G401.6 (cell line): Measurements from ENCODE around the gene RPGRIP1.
"Not testable (repeated sequence)": the region's sequence is repeated elsewhere in the genome, so short reads cannot be mapped to it uniquely, and the experiment has no call there.

Experiments used
- FAIRE-seq: peaks from 2 replicates; lab custom pipeline; 2012; peaks lifted over from hg19 to GRCh38; lab: Jason Lieb, UNC

Gene RPGRIP1

GRCh38 chr14:21279783-21280182 lies at the start of gene RPGRIP1:
Gene RPGRIP1, plus strand, starts transcription at chr14:21280083. Its CDS starts 7,894 bp downstream, at chr14:21287977.
- no peak for FAIRE-seq

DNA sequence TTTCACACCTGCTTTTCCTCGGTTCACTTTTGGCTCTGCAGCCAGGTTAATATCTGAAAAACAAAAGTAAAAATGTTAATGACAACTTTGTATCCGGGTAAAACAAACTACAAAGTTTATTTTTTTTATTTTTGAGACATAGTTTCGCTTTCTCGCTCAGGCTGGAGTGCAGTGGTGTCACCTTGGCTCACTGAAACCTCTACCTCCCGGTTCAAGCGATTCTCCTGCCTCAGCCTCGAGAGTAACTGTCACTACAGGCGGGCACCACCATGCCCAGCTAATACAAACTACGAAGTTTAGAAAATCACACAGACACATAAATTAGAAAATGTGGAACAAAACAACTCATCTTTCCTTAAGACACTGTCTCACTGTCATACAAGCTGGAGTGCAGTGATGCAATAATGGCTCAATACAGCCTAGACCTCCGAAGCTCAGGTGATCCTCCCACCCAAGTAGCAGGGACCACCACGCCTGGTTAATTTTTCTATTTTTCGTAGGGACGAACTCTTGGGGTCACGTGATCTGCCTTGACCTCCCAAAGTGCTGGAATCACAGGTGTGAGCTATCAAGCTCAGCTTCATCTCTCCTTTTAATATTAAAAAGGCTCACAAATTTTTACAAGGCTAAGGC lies 48.7 kb upstream of the RPGRIP1 start:
- no peak for FAIRE-seq

DNA sequence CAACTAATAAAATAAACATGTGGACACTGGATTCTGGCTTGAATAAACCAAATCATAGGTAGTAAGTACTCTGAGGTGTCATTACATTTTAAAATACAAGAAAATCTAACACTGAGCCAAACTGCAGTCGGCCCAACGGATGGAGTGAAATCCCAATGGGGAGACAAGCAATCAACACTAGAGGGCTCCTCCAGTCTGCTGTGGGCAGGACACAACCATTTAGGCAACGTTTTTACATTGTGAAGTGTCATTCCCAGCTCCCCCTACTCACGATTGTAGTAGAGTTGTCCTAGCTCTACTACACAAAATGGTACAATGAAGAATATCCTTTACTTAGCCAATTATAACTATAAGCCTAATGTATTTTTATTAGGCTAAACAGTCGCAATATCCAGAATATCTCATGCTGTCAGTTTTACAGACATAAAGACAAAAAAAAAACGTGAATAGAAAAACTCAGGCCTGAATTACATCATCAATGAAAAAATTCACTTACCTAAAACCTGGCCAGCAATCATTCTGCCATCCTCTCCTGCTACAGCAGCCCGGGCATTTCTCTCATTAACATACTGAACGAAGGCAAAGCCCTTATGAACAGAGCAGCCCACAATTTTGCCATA lies 46.3 kb upstream of the RPGRIP1 start:
- no peak for FAIRE-seq

DNA sequence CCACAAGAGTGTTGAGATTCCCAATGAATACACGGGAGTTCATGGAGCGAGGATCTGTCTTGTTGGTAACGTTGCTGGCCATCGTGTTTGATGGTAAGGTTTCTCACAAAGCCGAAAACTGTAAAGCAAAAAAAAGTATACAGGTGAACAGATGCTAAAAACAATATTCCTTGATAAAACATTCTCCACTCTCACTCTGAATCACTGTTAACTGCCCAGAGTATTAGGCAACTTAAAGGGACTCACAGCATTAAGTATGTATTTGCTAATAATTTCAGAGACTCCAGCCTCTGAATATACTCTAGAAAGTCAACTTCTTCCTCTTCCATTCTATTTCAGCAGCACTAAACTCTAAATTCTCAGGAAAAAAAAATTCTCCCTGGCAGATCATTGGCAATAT lies 45.8 kb upstream of the RPGRIP1 start:
- FAIRE-seq = no peak

DNA sequence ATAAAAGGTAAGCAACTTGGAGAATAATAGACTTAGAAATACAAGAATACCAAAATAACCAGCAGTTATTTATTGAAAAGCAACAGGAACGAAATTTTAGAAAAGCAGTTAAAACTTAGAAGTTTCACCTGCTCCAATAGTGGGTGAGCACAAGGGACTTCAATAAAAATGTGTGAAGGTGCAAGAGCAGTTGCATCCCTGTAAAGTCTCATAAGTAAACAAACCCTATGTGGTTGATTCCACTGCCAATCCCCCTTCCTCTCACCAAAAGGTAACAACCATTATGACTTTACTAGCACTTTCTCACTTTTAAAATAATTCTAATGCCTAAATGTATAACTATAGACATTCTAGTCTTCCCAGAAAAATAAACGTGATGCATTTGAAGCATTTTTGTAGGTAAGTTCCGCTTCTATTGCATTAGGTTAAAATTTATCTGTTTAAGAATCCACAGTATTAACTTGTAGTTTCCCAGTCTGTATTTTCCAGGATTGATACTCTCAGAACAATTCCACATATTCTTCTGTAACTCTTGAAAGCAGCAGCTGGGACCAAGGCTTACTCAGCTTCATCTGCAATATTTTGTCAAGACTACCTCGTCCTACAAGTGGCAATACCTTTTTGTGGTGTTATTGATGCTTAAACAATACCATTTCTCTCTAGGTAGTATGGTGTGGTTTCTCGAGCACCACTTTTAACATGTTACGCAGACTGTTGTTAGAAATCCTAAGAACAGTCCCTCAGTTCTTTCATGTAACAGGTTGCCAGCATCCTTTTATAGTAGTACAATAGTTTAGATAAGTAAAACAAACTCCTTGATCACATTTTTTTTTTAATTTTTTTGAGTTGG lies 42.7 kb upstream of the RPGRIP1 start:
- FAIRE-seq = no peak

- FAIRE-seq = no peak
Measured at GRCh38 chr14:21238823-21239518, 40.9 kb upstream of the RPGRIP1 start.

- no peak for FAIRE-seq
Measured at GRCh38 chr14:21240417-21240816, 39.5 kb upstream of the RPGRIP1 start.

GRCh38 chr14:21241218-21241819 lies 38.6 kb upstream of the RPGRIP1 start:
- FAIRE-seq = peak; percentile 79

DNA sequence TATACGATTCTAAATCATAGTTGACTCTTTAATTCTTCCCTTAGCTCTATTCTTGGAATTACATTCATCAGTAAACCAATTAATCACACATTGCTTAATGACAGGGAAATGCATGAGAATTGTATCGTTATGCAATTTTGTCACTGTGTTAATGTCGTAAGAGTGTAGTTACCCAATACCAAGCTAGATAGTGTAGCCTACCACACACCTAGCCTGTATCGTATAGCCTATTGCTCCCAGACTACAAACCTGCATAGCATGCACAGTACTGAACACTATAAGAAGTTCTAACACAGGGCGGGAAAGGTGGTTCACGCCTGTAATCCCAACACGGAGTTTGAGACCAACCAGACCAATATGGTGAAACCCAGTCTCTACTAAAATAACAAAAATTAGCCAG lies 35.3 kb upstream of the RPGRIP1 start:
- no peak for FAIRE-seq

- FAIRE-seq = no peak
Measured at GRCh38 chr14:21245813-21246212, 34.1 kb upstream of the RPGRIP1 start.

DNA sequence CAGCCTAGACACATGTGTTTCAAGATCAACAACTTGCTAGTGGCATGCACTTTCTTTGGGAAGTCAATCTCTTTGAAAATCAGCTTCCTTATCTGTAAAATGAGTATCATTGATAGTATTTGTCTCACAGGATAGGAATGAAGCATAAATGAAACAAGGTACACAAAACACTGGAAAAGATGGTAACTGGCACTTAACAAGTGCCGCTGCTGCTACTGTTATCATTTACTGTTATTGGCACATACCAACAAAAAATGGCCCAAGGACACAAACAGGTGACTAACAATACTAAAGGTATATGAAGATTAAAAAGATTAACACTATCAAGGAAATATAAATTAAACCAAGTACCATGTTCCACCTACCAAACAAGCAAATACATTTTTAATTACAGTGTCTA lies 31.5 kb upstream of the RPGRIP1 start:
- FAIRE-seq = no peak

- no peak for FAIRE-seq
Measured at GRCh38 chr14:21248739-21249411, 31.0 kb upstream of the RPGRIP1 start.

- no peak for FAIRE-seq
Measured at GRCh38 chr14:21251215-21251614, 28.7 kb upstream of the RPGRIP1 start.

- no peak for FAIRE-seq
Measured at GRCh38 chr14:21252149-21252548, 27.7 kb upstream of the RPGRIP1 start.

DNA sequence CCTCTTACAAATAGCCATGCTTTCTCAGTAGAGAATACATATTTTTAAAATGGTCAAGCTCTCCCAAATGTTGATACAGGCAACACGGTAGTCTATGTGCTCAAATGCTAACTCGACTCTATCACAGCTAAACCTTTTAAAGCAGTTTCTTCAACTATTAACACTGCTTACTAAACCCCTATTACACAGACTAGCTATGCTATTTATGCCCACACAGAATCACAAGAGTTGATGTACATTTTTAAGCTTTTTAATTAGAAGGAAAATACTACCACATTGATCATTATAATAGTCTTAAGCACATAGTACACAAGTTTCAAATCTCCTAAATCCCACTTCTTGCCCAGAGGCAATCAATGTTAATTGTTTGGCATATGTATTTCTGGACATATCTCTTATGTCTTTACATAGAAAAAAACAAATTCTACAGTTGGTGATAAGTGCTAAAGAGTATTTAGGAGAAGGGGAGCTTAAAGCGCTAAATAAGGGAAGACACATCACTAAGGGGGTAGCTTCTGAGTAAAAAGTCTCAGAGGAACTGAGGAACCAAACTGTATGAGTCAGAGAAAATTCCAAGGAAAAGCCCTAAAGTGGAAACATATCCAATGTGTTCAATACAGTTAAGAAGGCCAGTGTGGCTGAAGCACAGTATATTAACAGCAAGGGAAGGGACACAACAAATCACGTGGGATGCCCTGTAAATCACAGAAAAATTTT lies 24.3 kb upstream of the RPGRIP1 start:
- FAIRE-seq = peak; percentile 25

DNA sequence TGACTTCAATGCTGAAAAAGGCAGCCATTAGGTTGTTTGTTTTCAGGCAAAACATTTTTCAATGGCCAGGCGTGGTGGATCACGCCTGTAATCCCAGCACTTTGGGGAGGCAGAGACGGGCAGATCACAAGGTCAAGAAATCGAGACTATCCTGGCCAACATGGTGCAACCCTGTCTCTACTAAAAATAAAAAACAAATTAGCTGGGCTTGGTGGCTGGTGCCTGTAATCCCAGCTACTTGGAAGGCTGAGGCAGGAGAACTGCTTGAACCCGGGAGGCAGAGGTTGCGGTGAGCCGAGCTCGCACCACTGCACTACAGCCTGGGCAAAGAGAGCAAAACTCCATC lies 23.8 kb upstream of the RPGRIP1 start:
- FAIRE-seq = not testable (repeated sequence)

- FAIRE-seq = no peak
Measured at GRCh38 chr14:21256539-21257393, 23.1 kb upstream of the RPGRIP1 start.

GRCh38 chr14:21257394-21257909 lies 22.4 kb upstream of the RPGRIP1 start:
- FAIRE-seq = no peak

- peak; percentile 23 for FAIRE-seq
Measured at GRCh38 chr14:21258005-21258888, 21.6 kb upstream of the RPGRIP1 start.
